ENCODE data around the gene CYP1A2. TPM values are rescaled to one million over a fixed set of nuclear protein-coding genes. Genes with fewer than 3 reads are reported as not detected.
A peak's percentile ranks its signal among the peaks of the same experiment; 100 is the strongest.

CYP1A2 gene
- total RNA-seq, 2 experiments from 2014 or later = not detected

GRCh38 chr15:74725845-74726773, 22.5 kb upstream of the CYP1A2 start:
- no peak overlapping the region for H3K4me3 ChIP-seq (ENCODE audit: low read depth, low read length, poor library complexity, severe bottlenecking)
- DNase-seq (ENCODE audit: low spot score) = no peak
- CTCF ChIA-PET (ENCODE audit: unreplicated experiment) = no interaction called here
- H3K36me3 ChIP-seq (ENCODE audit: insufficient read depth, low read length) = no peaks in the 10 kb centered on the region
- no peak for TF ChIP-seq CTCF (conservative IDR thresholded peaks at IDR 0.05; ENCODE audit: low read length)
- TF ChIP-seq EZH2phosphoT487 (IDR thresholded peaks at IDR 0.05; ENCODE audit: borderline replicate concordance, low read depth, low read length) = no peak
- no peaks in the 10 kb centered on the region for H4K20me1 ChIP-seq (ENCODE audit: insufficient read depth, low read length)
- H2AFZ ChIP-seq (ENCODE audit: low read length) = no peak overlapping the region
- no TSS peak for BruUV-seq (replicated peaks)
- H3K4me1 ChIP-seq (ENCODE audit: insufficient read depth, low read length, poor library complexity, severe bottlenecking) = no peaks in the 10 kb centered on the region
- no peaks in the 10 kb centered on the region for H3K9me2 ChIP-seq (ENCODE audit: insufficient read depth, low read length)
- peak overlapping the region; percentile 33; the same call in 1 of the 2 replicates for H3K4me2 ChIP-seq (ENCODE audit: low read length)
- H3K9me3 ChIP-seq (ENCODE audit: low read length) = no peaks in the 10 kb centered on the region
- no peak overlapping the region for H3K27ac ChIP-seq (ENCODE audit: low read depth, low read length, poor library complexity, severe bottlenecking)
- POLR2A ChIA-PET = interaction anchor here (0.6 kb wide), 1 partner anchor 42 kb away, joined by 3 read pairs; no protein-coding TSS in a partner anchor
- intact Hi-C loops (cut with micrococcal nuclease; ENCODE audit: unreplicated experiment) = no loop called here
- no peaks in the 10 kb centered on the region for H3K79me2 ChIP-seq (ENCODE audit: insufficient read depth, low read depth, low read length)

GRCh38 chr15:74726774-74727164, 21.9 kb upstream of the CYP1A2 start:
- Histone ChIP-seq H2AFZ (ENCODE audit: low read length) (no peak overlapping the region), H3K9me2 (ENCODE audit: insufficient read depth, low read length) (no peaks in the 10 kb centered on the region), H3K4me1 (ENCODE audit: insufficient read depth, low read length, poor library complexity, severe bottlenecking) (no peaks in the 10 kb centered on the region), H3K4me2 (ENCODE audit: low read length) (peak overlapping the region; percentile 33; the same call in 1 of the 2 replicates), H4K20me1 (ENCODE audit: insufficient read depth, low read length) (no peaks in the 10 kb centered on the region), H3K4me3 (ENCODE audit: low read depth, low read length, poor library complexity, severe bottlenecking) (no peak overlapping the region), H3K36me3 (ENCODE audit: insufficient read depth, low read length) (no peaks in the 10 kb centered on the region), H3K79me2 (ENCODE audit: insufficient read depth, low read depth, low read length) (no peaks in the 10 kb centered on the region), H3K9me3 (ENCODE audit: low read length) (no peaks in the 10 kb centered on the region), H3K27ac (ENCODE audit: low read depth, low read length, poor library complexity, severe bottlenecking) (no peak overlapping the region)
- intact Hi-C loops (cut with micrococcal nuclease; ENCODE audit: unreplicated experiment) = no loop called here
- TF ChIP-seq EZH2phosphoT487 (IDR thresholded peaks at IDR 0.05; ENCODE audit: borderline replicate concordance, low read depth, low read length) (no peak), CTCF (conservative IDR thresholded peaks at IDR 0.05; ENCODE audit: low read length) (no peak)
- DNase-seq (ENCODE audit: low spot score) = no peak
- no TSS peak for BruUV-seq (replicated peaks)
- ChIA-PET POLR2A (no interaction called here), CTCF (ENCODE audit: unreplicated experiment) (no interaction called here)

GRCh38 chr15:74727727-74728126, 20.9 kb upstream of the CYP1A2 start:
- no peak overlapping the region for H3K27ac ChIP-seq (ENCODE audit: low read depth, low read length, poor library complexity, severe bottlenecking)

More at GRCh38 chr15:74727727-74728126, 20.9 kb upstream of the CYP1A2 start:
- POLR2A ChIA-PET = interaction anchor here (0.6 kb wide), 1 partner anchor 146 kb away, joined by 6 read pairs; no protein-coding TSS in a partner anchor
- Histone ChIP-seq H3K9me3 (ENCODE audit: low read length) (no peaks in the 10 kb centered on the region), H3K4me2 (ENCODE audit: low read length) (no peak overlapping the region), H4K20me1 (ENCODE audit: insufficient read depth, low read length) (no peaks in the 10 kb centered on the region; the same call in 1 of the 2 replicates), H3K36me3 (ENCODE audit: insufficient read depth, low read length) (no peaks in the 10 kb centered on the region), H2AFZ (ENCODE audit: low read length) (no peak overlapping the region), H3K4me1 (ENCODE audit: insufficient read depth, low read length, poor library complexity, severe bottlenecking) (no peaks in the 10 kb centered on the region), H3K79me2 (ENCODE audit: insufficient read depth, low read depth, low read length) (no peaks in the 10 kb centered on the region), H3K4me3 (ENCODE audit: low read depth, low read length, poor library complexity, severe bottlenecking) (no peak overlapping the region), H3K9me2 (ENCODE audit: insufficient read depth, low read length) (no peaks in the 10 kb centered on the region)
- TF ChIP-seq EZH2phosphoT487 (IDR thresholded peaks at IDR 0.05; ENCODE audit: borderline replicate concordance, low read depth, low read length) (no peak), CTCF (conservative IDR thresholded peaks at IDR 0.05; ENCODE audit: low read length) (no peak)
- intact Hi-C loops (cut with micrococcal nuclease; ENCODE audit: unreplicated experiment) = no loop called here
- CTCF ChIA-PET (ENCODE audit: unreplicated experiment) = no interaction called here
- no peak for DNase-seq (ENCODE audit: low spot score)
- no TSS peak for BruUV-seq (replicated peaks)

Data from OCI-LY7 (cell line).